Trophoblast cell (in vitro differentiated cells and primary cell): Measurements from ENCODE around the gene KIF21A.

ENCODE experiments used
- DNase-seq, 2 donors: peaks; one replicate each; pipeline ENCODE4 v3.0.0-alpha.2; 2016
- H2AFZ ChIP-seq: 2 replicates; pipeline ENCODE4 v1.6.1; 2013; ENCODE audit warnings: low read length, moderate library complexity, mild to moderate bottlenecking; ENCODE audit not compliant: insufficient read depth, poor library complexity
- H2AK5ac ChIP-seq: 2 replicates; pipeline ENCODE4 v1.6.1; 2013; ENCODE audit warnings: mild to moderate bottlenecking, low read length
- H2BK120ac ChIP-seq: 2 replicates; pipeline ENCODE4 v1.6.1; 2013; ENCODE audit warnings: low read length, mild to moderate bottlenecking, moderate library complexity; ENCODE audit not compliant: insufficient read depth, poor library complexity
- H2BK12ac ChIP-seq: 2 replicates; pipeline ENCODE4 v1.6.1; 2013; ENCODE audit warnings: mild to moderate bottlenecking, low read length, moderate library complexity
- H2BK5ac ChIP-seq: 2 replicates; pipeline ENCODE4 v1.6.1; 2013; ENCODE audit warnings: low read length, low read depth, moderate library complexity, mild to moderate bottlenecking; ENCODE audit not compliant: poor library complexity
- H3K14ac ChIP-seq: 2 replicates; pipeline ENCODE4 v1.6.1; 2013; ENCODE audit warnings: mild to moderate bottlenecking, low read length
- H3K18ac ChIP-seq: 2 replicates; pipeline ENCODE4 v1.6.1; 2013; ENCODE audit warnings: mild to moderate bottlenecking, low read length
- H3K23ac ChIP-seq: 2 replicates; pipeline ENCODE4 v1.6.1; 2013; ENCODE audit warnings: low read length
- H3K27ac ChIP-seq: 2 replicates; pipeline ENCODE4 v1.5.1; 2013; ENCODE audit warnings: low read depth, mild to moderate bottlenecking, inconsistent platforms, low read length, moderate library complexity
- H3K27me3 ChIP-seq: 2 replicates; pipeline ENCODE4 v1.6.1; 2013; ENCODE audit warnings: inconsistent platforms, mild to moderate bottlenecking, low read length, moderate library complexity; ENCODE audit not compliant: insufficient read depth
- H3K36me3 ChIP-seq, 2 experiments: 1 replicate in 1 of 2; 2 replicates in 1 of 2; pipeline ENCODE4 v1.6.1; 2013; ENCODE audit warnings: low read length in 2 of 2, mild to moderate bottlenecking in 2 of 2, moderate library complexity in 1 of 2; ENCODE audit not compliant: insufficient read depth in 2 of 2, control insufficient read depth in 1 of 2
- H3K4ac ChIP-seq: 2 replicates; pipeline ENCODE4 v1.6.1; 2013; ENCODE audit warnings: low read depth, mild to moderate bottlenecking, low read length, moderate library complexity
- H3K4me1 ChIP-seq, 2 experiments: 1 replicate in 1 of 2; 2 replicates in 1 of 2; pipeline ENCODE4 v1.6.1; 2013; ENCODE audit warnings: low read length in 2 of 2, mild to moderate bottlenecking in 2 of 2, moderate library complexity in 1 of 2; ENCODE audit not compliant: insufficient read depth in 2 of 2, control insufficient read depth in 1 of 2
- H3K4me2 ChIP-seq: 2 replicates; pipeline ENCODE4 v1.6.1; 2013; ENCODE audit warnings: inconsistent platforms, mild to moderate bottlenecking, low read length, moderate library complexity
- H3K4me3 ChIP-seq: 2 replicates; pipeline ENCODE4 v1.5.1; 2013; ENCODE audit warnings: mild to moderate bottlenecking, low read depth, low read length, inconsistent platforms
- H3K79me1 ChIP-seq: one replicate; pipeline ENCODE4 v1.6.1; 2013; ENCODE audit warnings: low read length
- H3K79me2 ChIP-seq: 2 replicates; pipeline ENCODE4 v1.6.1; 2013; ENCODE audit warnings: low read length, mild to moderate bottlenecking; ENCODE audit not compliant: control insufficient read depth, insufficient read depth, poor library complexity
- H3K9ac ChIP-seq: 2 replicates; pipeline ENCODE4 v1.6.1; 2013; ENCODE audit warnings: mild to moderate bottlenecking, low read length
- H3K9me3 ChIP-seq: 2 replicates; pipeline ENCODE4 v1.6.1; 2013; ENCODE audit warnings: low read depth, mild to moderate bottlenecking, control low read depth, inconsistent platforms, low read length; ENCODE audit not compliant: insufficient read depth
- H4K12ac ChIP-seq: 2 replicates; pipeline ENCODE4 v1.6.1; 2013; ENCODE audit warnings: low read depth, mild to moderate bottlenecking, low read length, moderate library complexity
- H4K8ac ChIP-seq: 2 replicates; pipeline ENCODE4 v1.6.1; 2013; ENCODE audit warnings: low read depth, mild to moderate bottlenecking, low read length, moderate library complexity
- H4K91ac ChIP-seq: one replicate; pipeline ENCODE4 v1.6.1; 2013; ENCODE audit warnings: low read depth, mild to moderate bottlenecking, low read length, moderate library complexity
- WGBS: extraction: QIAGEN DNeasy Blood & Tissue Kit; methylation state at CpG from one replicate; pipeline ENCODE4 v1.1.7; 2013; ENCODE audit warnings: missing lambda C conversion rate; ENCODE audit not compliant: insufficient read length, insufficient coverage; ENCODE audit errors: extremely low coverage; 5-methylcytosine and 5-hydroxymethylcytosine counted together

Gene KIF21A

GRCh38 chr12:39435531-39435930 lies 7.4 kb downstream of the KIF21A start:
- Histone ChIP-seq H3K4me1 (no peaks in the 10 kb centered on the region), H3K4ac (no peak overlapping the region), H3K79me1 (no peaks in the 10 kb centered on the region), H3K9me3 (no peaks in the 10 kb centered on the region), H3K27me3 (no peaks in the 10 kb centered on the region), H3K4me3 (no peak overlapping the region), H2BK12ac (no peak overlapping the region), H3K23ac (no peak overlapping the region), H2AFZ (no peak overlapping the region), H4K91ac (no peak overlapping the region), H4K8ac (no peak overlapping the region), H3K4me2 (no peak overlapping the region), H4K12ac (no peak overlapping the region), H3K27ac (no peak overlapping the region), H3K36me3 (no peaks in the 10 kb centered on the region), H2AK5ac (no peak overlapping the region), H2BK120ac (no peak overlapping the region), H2BK5ac (no peak overlapping the region), H3K18ac (no peak overlapping the region), H3K9ac (no peak overlapping the region), H3K14ac (no peak overlapping the region), H3K79me2 (no peaks in the 10 kb centered on the region)
- DNase-seq, result no peak
- no CpG with 5 or more reads among the region's 3 CpGs for WGBS

GRCh38 chr12:39431797-39432196 lies 11.1 kb downstream of the KIF21A start:
- no peaks in the 10 kb centered on the region for H3K27me3 ChIP-seq
- no peaks in the 10 kb centered on the region for H3K36me3 ChIP-seq
- H3K79me1 ChIP-seq, result no peaks in the 10 kb centered on the region
- H3K4me2 ChIP-seq, result no peak overlapping the region
- no peak overlapping the region for H3K4me3 ChIP-seq
- H3K27ac ChIP-seq, result no peak overlapping the region
- H3K4me1 ChIP-seq, result no peaks in the 10 kb centered on the region
- no peak overlapping the region for H2BK12ac ChIP-seq
- no peak overlapping the region for H3K4ac ChIP-seq
- H3K79me2 ChIP-seq, result no peaks in the 10 kb centered on the region
- no peak overlapping the region for H2BK120ac ChIP-seq
- H4K8ac ChIP-seq, result no peak overlapping the region
- H3K9ac ChIP-seq, result no peak overlapping the region
- no peak overlapping the region for H4K91ac ChIP-seq
- no peak overlapping the region for H2BK5ac ChIP-seq
- H2AK5ac ChIP-seq, result no peak overlapping the region
- no CpG with 5 or more reads among the region's 1 CpG for WGBS
- H3K9me3 ChIP-seq, result no peaks in the 10 kb centered on the region
- H2AFZ ChIP-seq, result no peak overlapping the region
- H3K23ac ChIP-seq, result no peak overlapping the region
- no peak overlapping the region for H4K12ac ChIP-seq
- H3K14ac ChIP-seq, result no peak overlapping the region
- no peak overlapping the region for H3K18ac ChIP-seq
- DNase-seq, result no peak

GRCh38 chr12:39431002-39431796 lies 11.7 kb downstream of the KIF21A start:
- no peak overlapping the region for H2BK120ac ChIP-seq
- WGBS, result no CpG with 5 or more reads among the region's 3 CpGs
- no peak overlapping the region for H2AFZ ChIP-seq
- no peak for DNase-seq
- H2BK5ac ChIP-seq, result no peak overlapping the region
- H4K8ac ChIP-seq, result no peak overlapping the region
- no peak overlapping the region for H3K4ac ChIP-seq
- H3K4me3 ChIP-seq, result no peak overlapping the region
- no peak overlapping the region for H2AK5ac ChIP-seq
- H3K9me3 ChIP-seq, result no peaks in the 10 kb centered on the region
- no peak overlapping the region for H3K27ac ChIP-seq
- no peak overlapping the region for H3K4me2 ChIP-seq
- no peak overlapping the region for H2BK12ac ChIP-seq
- no peaks in the 10 kb centered on the region for H3K79me2 ChIP-seq
- no peak overlapping the region for H3K18ac ChIP-seq
- no peak overlapping the region for H3K23ac ChIP-seq
- H3K79me1 ChIP-seq, result no peaks in the 10 kb centered on the region
- no peak overlapping the region for H3K14ac ChIP-seq
- H4K12ac ChIP-seq, result no peak overlapping the region
- H3K4me1 ChIP-seq, result no peaks in the 10 kb centered on the region
- H3K36me3 ChIP-seq, result no peaks in the 10 kb centered on the region
- no peak overlapping the region for H4K91ac ChIP-seq
- H3K9ac ChIP-seq, result no peak overlapping the region
- H3K27me3 ChIP-seq, result no peaks in the 10 kb centered on the region

GRCh38 chr12:39429809-39430208 lies 13.1 kb downstream of the KIF21A start:
- Histone ChIP-seq H3K4ac (no peak overlapping the region), H3K9me3 (no peaks in the 10 kb centered on the region), H4K91ac (no peak overlapping the region), H3K79me2 (no peaks in the 10 kb centered on the region), H3K4me1 (no peaks in the 10 kb centered on the region), H3K18ac (no peak overlapping the region), H4K12ac (no peak overlapping the region), H3K79me1 (no peaks in the 10 kb centered on the region), H3K14ac (no peak overlapping the region), H3K23ac (no peak overlapping the region), H3K27me3 (no peaks in the 10 kb centered on the region), H3K9ac (no peak overlapping the region), H3K4me3 (no peak overlapping the region), H3K4me2 (no peak overlapping the region), H3K36me3 (no peaks in the 10 kb centered on the region), H2BK5ac (no peak overlapping the region), H2AFZ (no peak overlapping the region), H2AK5ac (no peak overlapping the region), H3K27ac (no peak overlapping the region), H2BK120ac (no peak overlapping the region), H4K8ac (no peak overlapping the region), H2BK12ac (no peak overlapping the region)
- no CpG with 5 or more reads among the region's 2 CpGs for WGBS
- no peak for DNase-seq
